ENCODE data around the gene TRIM48.
"Not testable (repeated sequence)": the region's sequence is repeated elsewhere in the genome, so short reads cannot be mapped to it uniquely, and the experiment has no call there.

Gene TRIM48, protein sequence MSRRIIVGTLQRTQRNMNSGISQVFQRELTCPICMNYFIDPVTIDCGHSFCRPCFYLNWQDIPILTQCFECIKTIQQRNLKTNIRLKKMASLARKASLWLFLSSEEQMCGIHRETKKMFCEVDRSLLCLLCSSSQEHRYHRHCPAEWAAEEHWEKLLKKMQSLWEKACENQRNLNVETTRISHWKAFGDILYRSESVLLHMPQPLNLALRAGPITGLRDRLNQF
- 0 reads per million in 4 experiments for total RNA-seq

DNA sequence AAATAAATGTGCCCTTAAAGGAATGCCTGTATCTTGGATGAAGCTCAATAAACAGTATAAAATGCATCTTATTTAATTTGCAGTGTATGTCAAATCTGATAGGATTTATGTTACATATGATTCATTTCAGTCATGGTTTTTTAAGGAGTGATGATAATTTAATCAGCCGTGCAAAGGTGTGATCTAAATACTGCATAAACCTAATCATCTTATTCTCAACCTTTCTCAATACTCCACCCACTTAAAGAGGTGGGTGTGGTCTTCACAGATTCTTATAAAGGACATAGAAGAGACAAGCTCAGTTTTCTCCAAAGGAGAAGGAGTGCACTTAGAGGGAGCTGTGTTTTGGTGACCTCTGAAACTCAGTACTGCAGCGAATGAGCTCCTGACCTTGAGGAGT is at the start of gene TRIM48:
Gene TRIM48 (plus strand): TSS at position 301 of the 400 bp plus-strand sequence. CDS start 113 bp downstream, outside the sequence.
- DNase-seq: not testable (repeated sequence)

GRCh38 chr11:55238316-55238715 is 23.6 kb upstream of the TRIM48 start:
- not testable (repeated sequence) for DNase-seq

GRCh38 chr11:55263081-55263480 is 1.1 kb downstream of the TRIM48 start:
- no peak for DNase-seq

Measured in effector CD8-positive, alpha-beta T cell (primary cell).